HEK293 (cell line): Measurements from ENCODE around the gene ARHGAP6.

Source experiments
- CTCF ChIA-PET: fragments of 350-600 bp; formaldehyde crosslinking; extraction: SDS; loops from one replicate; lab custom pipeline; 2021; ENCODE audit warnings: antibody characterized with exemption; lab: Yijun Ruan, JAX
- POLR2A ChIA-PET: fragments of 300-600 bp; formaldehyde crosslinking; extraction: SDS; loops from one replicate; lab custom pipeline; 2020; ENCODE audit warnings: antibody characterized with exemption, inconsistent platforms; lab: Yijun Ruan, JAX
- H3K27ac ChIP-seq: fragments of 200-500 bp; sonication (Bioruptor generic); 2 replicates; pipeline ENCODE4 v1.5.1; 2014; ENCODE audit warnings: low read depth, low read length, control low read depth, inconsistent platforms; ENCODE audit errors: extremely low read depth
- H3K36me3 ChIP-seq, 2 experiments: fragments of 200-500 bp in 1 of 2; sonication (Bioruptor generic) in 1 of 2; 1 replicate in 1 of 2; 2 replicates in 1 of 2; pipeline ENCODE4 v1.5.1; 2014 to 2017; ENCODE audit warnings: inconsistent platforms in 2 of 2, low read length in 2 of 2; ENCODE audit not compliant: control insufficient read depth in 2 of 2, insufficient read depth in 1 of 2
- H3K4me1 ChIP-seq: fragments of 200-500 bp; sonication (Bioruptor generic); 2 replicates; pipeline ENCODE4 v1.5.1; 2014; ENCODE audit warnings: mild to moderate bottlenecking, low read length, inconsistent platforms; ENCODE audit not compliant: control insufficient read depth, insufficient read depth
- H3K4me3 ChIP-seq: 2 replicates; pipeline ENCODE4 v1.5.1; 2011; ENCODE audit warnings: low read depth, mild to moderate bottlenecking, control low read depth, low read length, moderate library complexity
- H3K9me3 ChIP-seq: fragments of 200-500 bp; sonication (Bioruptor generic); 2 replicates; pipeline ENCODE4 v1.5.1; 2014; ENCODE audit warnings: low read depth, low read length, inconsistent platforms; ENCODE audit not compliant: control insufficient read depth, insufficient read depth
- ATF2 ChIP-seq: fragments of 450-650 bp; formaldehyde crosslinking; IDR thresholded peaks from 2 replicates; pipeline ENCODE4 v1.5.1; 2016; ENCODE audit warnings: missing biosample characterization, missing genetic modification characterization, low read depth
- BCL6B ChIP-seq: fragments of 450-650 bp; formaldehyde crosslinking; IDR thresholded peaks from 2 replicates; pipeline ENCODE4 v1.5.1; 2017; ENCODE audit warnings: missing biosample characterization, missing genetic modification characterization
- KLF10 ChIP-seq: fragments of 450-650 bp; IDR thresholded peaks from 2 replicates; pipeline ENCODE4 v1.5.1; 2018; ENCODE audit warnings: missing biosample characterization, mild to moderate bottlenecking, missing genetic modification characterization
- KLF9 ChIP-seq: fragments of 450-650 bp; formaldehyde crosslinking; IDR thresholded peaks from 2 replicates; pipeline ENCODE4 v1.5.1; 2016; ENCODE audit warnings: missing biosample characterization, missing genetic modification characterization, low read depth
- PBX3 ChIP-seq: sonication (generic); formaldehyde crosslinking; IDR thresholded peaks from 2 replicates; pipeline ENCODE4 v1.8.1; 2022; ENCODE audit warnings: mild to moderate bottlenecking, moderate library complexity, missing genetic modification reagents
- SALL2 ChIP-seq: fragments of 450-650 bp; formaldehyde crosslinking; IDR thresholded peaks from 2 replicates; pipeline ENCODE4 v1.5.0; 2017; ENCODE audit warnings: missing biosample characterization, mild to moderate bottlenecking, missing genetic modification characterization, borderline replicate concordance
- ZBTB6 ChIP-seq: fragments of 450-650 bp; formaldehyde crosslinking; IDR thresholded peaks from 2 replicates; pipeline ENCODE4 v1.5.1; 2017; ENCODE audit warnings: missing biosample characterization, missing genetic modification characterization
- ZFHX2 ChIP-seq: fragments of 450-650 bp; formaldehyde crosslinking; conservative IDR thresholded peaks from 2 replicates; pipeline ENCODE4 v1.5.1; 2016; ENCODE audit warnings: missing biosample characterization, missing genetic modification characterization
- ZNF16 ChIP-seq: fragments of 450-650 bp; formaldehyde crosslinking; IDR thresholded peaks from 2 replicates; pipeline ENCODE4 v1.5.1; 2016; ENCODE audit warnings: low read depth, missing biosample characterization, missing genetic modification characterization
- ZNF19 ChIP-seq: fragments of 450-650 bp; formaldehyde crosslinking; IDR thresholded peaks from 2 replicates; pipeline ENCODE4; 2016; ENCODE audit warnings: missing biosample characterization, missing genetic modification characterization, low read depth
- ZNF223 ChIP-seq: fragments of 450-650 bp; formaldehyde crosslinking; IDR thresholded peaks from 2 replicates; pipeline ENCODE4 v1.5.1; 2016; ENCODE audit warnings: missing biosample characterization, missing genetic modification characterization
- ZNF341 ChIP-seq: fragments of 450-650 bp; formaldehyde crosslinking; IDR thresholded peaks from 2 replicates; pipeline ENCODE4; 2016; ENCODE audit warnings: low read depth, missing biosample characterization, missing genetic modification characterization
- ZNF366 ChIP-seq: fragments of 450-650 bp; formaldehyde crosslinking; conservative IDR thresholded peaks from 2 replicates; pipeline ENCODE4 v1.5.1; 2016; ENCODE audit warnings: missing biosample characterization, missing genetic modification characterization
- ZNF514 ChIP-seq: fragments of 450-650 bp; formaldehyde crosslinking; IDR thresholded peaks from 2 replicates; pipeline ENCODE4 v1.5.1; 2016; ENCODE audit warnings: missing biosample characterization, missing genetic modification characterization
- ZNF518A ChIP-seq: fragments of 450-650 bp; formaldehyde crosslinking; conservative IDR thresholded peaks from 2 replicates; pipeline ENCODE4 v1.5.1; 2016; ENCODE audit warnings: low read depth, missing biosample characterization, missing genetic modification characterization
- ZNF549 ChIP-seq: fragments of 450-650 bp; IDR thresholded peaks from 2 replicates; pipeline ENCODE4 v1.5.1; 2018; ENCODE audit warnings: missing biosample characterization, missing genetic modification characterization, mild to moderate bottlenecking, inconsistent platforms, moderate library complexity
- ZNF558 ChIP-seq: fragments of 450-650 bp; formaldehyde crosslinking; IDR thresholded peaks from 2 replicates; pipeline ENCODE4 v1.5.1; 2016; ENCODE audit warnings: missing biosample characterization, missing genetic modification characterization
- ZNF664 ChIP-seq: fragments of 450-650 bp; formaldehyde crosslinking; IDR thresholded peaks from 2 replicates; pipeline ENCODE4 v1.5.1; 2016; ENCODE audit warnings: missing biosample characterization, missing genetic modification characterization
- ZNF792 ChIP-seq: fragments of 450-650 bp; formaldehyde crosslinking; IDR thresholded peaks from 2 replicates; pipeline ENCODE4 v1.5.1; 2016; ENCODE audit warnings: missing biosample characterization, missing genetic modification characterization
- ZSCAN16 ChIP-seq: fragments of 450-650 bp; formaldehyde crosslinking; IDR thresholded peaks from 2 replicates; pipeline ENCODE4 v1.5.1; 2016; ENCODE audit warnings: missing biosample characterization, missing genetic modification characterization
- ZSCAN18 ChIP-seq: fragments of 450-650 bp; formaldehyde crosslinking; IDR thresholded peaks from 2 replicates; pipeline ENCODE4 v1.5.1; 2016; ENCODE audit warnings: missing biosample characterization, missing genetic modification characterization
- ZSCAN23 ChIP-seq: fragments of 450-650 bp; formaldehyde crosslinking; IDR thresholded peaks from 2 replicates; pipeline ENCODE4 v1.5.1; 2016; ENCODE audit warnings: missing biosample characterization, missing genetic modification characterization
- ZSCAN30 ChIP-seq: fragments of 450-650 bp; IDR thresholded peaks from 2 replicates; pipeline ENCODE4 v1.5.1; 2018; ENCODE audit warnings: missing biosample characterization, mild to moderate bottlenecking, missing genetic modification characterization, moderate library complexity

The ARHGAP6 gene

GRCh38 chrX:11159149-11159548, 506.6 kb downstream of the ARHGAP6 start (continued):
- TF ChIP-seq ZSCAN18 (tag by site-specific recombination): no peak
- no peak for TF ChIP-seq ZSCAN23 (tag by site-specific recombination)
- no peak for TF ChIP-seq ZNF16
- no peak for TF ChIP-seq ZNF792 (tag by site-specific recombination)
- no peak for TF ChIP-seq PBX3 (CRISPR knock-in tag)
- no peak for TF ChIP-seq ZNF514 (tag by site-specific recombination)

GRCh38 chrX:11151799-11152559, 513.7 kb downstream of the ARHGAP6 start:
- Histone ChIP-seq H3K4me3 (no peak overlapping the region), H3K36me3 (no peaks in the 10 kb centered on the region), H3K4me1 (no peaks in the 10 kb centered on the region), H3K27ac (no peak overlapping the region), H3K9me3 (no peaks in the 10 kb centered on the region)
- CTCF ChIA-PET: no interaction called here
- POLR2A ChIA-PET: no interaction called here
- TF ChIP-seq ZNF366 (tag by site-specific recombination) (no peak), KLF10 (tag by site-specific recombination) (no peak), ZSCAN30 (tag by site-specific recombination) (no peak), ZNF664 (no peak), ZNF518A (tag by site-specific recombination) (no peak), ZNF19 (no peak), ZNF223 (no peak), ZSCAN18 (tag by site-specific recombination) (no peak), ZNF549 (tag by site-specific recombination) (no peak), ZBTB6 (no peak), ZNF558 (no peak), BCL6B (tag by site-specific recombination) (no peak), ZFHX2 (tag by site-specific recombination) (no peak), KLF9 (tag by site-specific recombination) (no peak), ZNF341 (tag by site-specific recombination) (no peak), ZSCAN16 (tag by site-specific recombination) (no peak), ATF2 (tag by site-specific recombination) (no peak), SALL2 (tag by site-specific recombination) (no peak)
